Activated CD8-positive, alpha-beta memory T cell treated with anti-CD3 and anti-CD28 coated beads, Interleukin-2, amount 50 U/mL, for 1 hour (primary cell): Measurements from ENCODE around the gene EXOSC2.
"Not testable (repeated sequence)": the region's sequence is repeated elsewhere in the genome, so short reads cannot be mapped to it uniquely, and the experiment has no call there.

Experiments
- DNase-seq: peaks from one replicate; pipeline ENCODE4 v3.0.0-alpha.2; 2020; ENCODE audit errors: extremely low read depth

EXOSC2 gene

DNA sequence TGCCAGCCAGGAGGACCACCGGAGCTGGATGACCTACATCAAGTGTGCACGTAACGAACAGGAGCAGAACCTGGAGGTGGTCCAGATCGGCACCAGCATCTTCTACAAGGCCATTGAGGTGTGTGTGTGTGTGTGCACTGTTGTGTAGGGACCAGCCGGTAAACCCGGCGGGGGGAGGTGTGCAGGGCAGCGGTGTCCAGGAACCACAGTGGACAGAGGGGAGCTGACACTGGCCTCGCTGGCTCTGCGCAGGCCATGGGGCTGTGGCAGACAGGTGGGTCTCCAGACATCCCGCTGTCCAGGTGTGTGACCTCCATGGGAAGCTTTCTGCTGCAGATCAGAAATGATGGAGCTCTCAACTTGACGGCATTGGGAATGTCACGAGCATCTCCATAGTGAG lies 25.4 kb upstream of the EXOSC2 start:
- DNase-seq, result no peak

GRCh38 chr9:130668659-130669058 lies 24.9 kb upstream of the EXOSC2 start:
- DNase-seq, result no peak

DNA sequence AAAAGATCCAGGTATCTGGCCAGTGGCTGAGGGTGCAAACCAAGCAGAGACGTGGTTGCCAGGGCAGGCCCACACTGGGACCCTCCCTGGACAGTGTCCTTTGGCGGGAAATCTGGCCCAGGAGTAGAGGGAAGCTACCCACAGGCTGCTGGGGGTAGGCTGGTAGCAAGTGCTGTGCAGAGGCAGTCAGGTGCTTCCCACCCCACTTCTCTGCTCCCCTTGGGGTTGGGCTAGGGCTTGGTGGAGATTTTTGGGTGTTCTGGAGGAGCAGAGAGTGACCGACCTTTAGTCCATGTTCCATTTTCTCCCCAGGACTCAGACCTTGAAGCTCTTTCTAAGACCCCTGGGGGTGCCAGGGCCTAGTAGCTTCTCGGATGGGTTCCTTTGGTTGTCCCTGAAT lies 23.6 kb upstream of the EXOSC2 start:
- DNase-seq, result no peak

DNA sequence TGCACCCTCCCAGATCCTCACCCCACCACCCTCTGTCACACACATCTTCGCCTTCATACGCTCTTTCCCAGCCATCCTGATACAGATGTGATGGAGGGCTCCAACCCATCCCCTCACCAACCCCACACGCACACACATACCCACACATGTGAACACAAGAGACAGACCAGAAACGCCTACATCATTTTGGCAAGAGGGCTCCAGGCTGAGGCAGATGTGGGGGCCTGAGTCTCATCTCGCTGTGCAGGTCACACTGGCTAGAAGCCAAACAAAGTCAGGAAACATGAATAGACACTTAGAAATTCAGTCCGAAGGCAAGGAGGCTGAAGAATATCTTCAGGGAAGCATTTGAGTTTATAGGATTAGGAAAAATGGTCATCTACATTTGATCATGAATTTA lies 22.9 kb upstream of the EXOSC2 start:
- DNase-seq, result no peak

DNA sequence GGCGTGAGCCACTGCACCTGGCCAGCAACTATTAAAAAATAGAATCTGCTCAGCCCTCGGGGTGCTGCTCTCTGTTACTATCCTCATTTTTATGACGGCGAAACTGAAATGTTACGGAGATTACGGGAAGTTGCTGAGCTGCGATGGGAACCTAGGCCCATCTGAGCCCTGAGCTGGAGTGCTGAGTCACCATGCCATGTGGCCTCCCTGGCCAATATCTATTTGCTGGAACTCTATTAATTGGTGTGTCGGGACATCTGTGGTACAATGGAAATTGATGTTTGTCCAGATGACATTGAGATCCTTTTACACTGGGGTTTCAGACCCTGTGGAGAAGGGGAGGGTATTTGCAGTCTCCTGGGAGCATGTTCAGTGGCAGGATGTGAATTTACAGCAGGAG lies 21.1 kb upstream of the EXOSC2 start:
- no peak for DNase-seq

DNA sequence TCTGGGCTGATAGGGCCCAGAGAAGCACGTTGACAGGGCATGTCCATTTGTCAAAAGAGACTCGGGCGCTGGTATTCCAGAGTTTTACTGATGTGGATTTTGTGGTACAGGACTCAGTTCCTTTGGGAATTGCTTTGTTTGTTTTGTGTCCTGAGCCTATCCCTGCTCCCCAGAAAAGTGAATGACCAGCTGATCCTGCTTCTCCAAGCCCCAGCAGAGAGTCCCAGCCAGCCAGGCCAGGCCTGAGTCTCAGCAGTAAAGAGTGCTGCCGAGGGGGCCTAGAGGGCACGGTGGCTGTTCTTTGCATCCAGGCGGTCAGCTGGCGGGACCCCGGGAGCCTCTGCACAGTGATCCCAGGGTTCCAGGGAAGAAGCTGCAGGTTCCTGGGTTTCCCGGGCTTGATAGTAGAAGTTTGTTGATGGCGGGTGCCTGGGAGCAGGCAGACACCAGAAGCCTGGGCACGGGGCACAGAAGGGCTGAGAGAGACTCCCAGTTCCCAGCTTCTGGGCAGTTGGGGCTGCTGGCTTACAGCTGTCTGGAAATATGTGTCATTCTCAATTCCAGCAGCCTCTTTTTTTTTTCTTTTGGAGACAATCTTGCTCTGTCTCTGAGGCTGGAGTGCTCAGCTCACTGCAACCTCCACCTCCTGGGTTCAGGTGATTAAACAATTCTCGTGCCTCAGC lies 20.5 kb upstream of the EXOSC2 start:
- DNase-seq, result no peak

GRCh38 chr9:130675396-130675795 lies 18.2 kb upstream of the EXOSC2 start:
- DNase-seq, result no peak

DNA sequence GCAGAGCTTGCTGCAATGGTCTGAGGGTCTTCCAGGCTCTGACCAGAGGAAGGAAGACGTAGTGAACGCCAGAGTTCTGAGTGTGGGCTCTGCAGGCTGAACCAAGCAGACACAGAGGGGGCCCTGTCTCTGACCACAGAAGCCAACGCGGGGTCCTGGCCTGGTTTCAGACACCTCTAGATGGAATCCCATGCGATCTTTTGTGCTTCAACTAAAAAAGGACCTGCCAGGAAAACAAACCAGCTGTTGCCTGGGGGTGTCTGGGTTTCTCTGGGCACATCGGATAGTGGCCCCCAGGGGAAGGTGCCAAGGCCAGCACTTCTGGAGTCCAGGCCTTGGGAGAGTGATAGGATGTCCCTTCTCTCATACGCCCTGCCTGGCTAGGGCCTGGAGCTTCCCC lies 16.3 kb upstream of the EXOSC2 start:
- no peak for DNase-seq

DNA sequence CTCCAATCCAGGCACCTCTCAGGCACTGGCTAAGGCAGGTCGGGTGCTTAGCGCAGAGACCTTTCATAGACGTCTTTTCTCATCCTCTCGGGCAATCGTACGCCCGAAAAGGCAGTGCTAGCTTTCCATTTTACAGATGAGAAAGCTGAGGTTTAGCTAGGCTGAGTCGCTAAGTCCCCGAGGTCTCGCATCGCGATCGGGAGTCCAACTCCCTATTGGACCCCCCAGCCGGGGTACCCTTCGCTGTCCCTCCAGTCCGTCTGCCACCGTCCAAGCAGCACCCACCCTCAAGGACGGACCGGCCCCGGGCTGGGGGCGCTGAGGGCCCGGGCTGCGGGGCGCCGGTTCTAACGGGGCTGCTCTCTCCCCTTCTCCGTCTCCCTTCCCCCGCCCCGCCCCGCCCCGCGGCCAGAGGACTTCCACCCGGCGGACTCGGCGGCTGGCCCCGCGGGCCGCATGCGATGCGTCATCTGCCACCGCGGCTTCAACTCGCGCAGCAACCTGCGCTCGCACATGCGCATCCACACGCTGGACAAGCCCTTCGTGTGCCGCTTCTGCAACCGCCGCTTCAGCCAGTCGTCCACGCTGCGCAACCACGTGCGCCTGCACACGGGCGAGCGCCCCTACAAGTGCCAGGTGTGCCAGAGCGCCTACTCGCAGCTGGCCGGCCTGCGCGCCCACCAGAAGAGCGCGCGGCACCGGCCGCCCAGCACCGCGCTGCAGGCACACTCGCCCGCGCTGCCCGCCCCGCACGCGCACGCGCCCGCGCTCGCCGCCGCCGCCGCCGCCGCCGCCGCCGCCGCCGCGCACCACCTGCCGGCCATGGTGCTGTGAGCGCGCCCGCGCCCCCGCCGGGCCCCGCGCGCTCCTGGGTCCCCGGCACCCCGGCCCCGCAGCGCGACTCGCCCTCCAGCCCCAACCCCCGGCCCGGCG lies 12.5 kb upstream of the EXOSC2 start:
- DNase-seq, result no peak

DNA sequence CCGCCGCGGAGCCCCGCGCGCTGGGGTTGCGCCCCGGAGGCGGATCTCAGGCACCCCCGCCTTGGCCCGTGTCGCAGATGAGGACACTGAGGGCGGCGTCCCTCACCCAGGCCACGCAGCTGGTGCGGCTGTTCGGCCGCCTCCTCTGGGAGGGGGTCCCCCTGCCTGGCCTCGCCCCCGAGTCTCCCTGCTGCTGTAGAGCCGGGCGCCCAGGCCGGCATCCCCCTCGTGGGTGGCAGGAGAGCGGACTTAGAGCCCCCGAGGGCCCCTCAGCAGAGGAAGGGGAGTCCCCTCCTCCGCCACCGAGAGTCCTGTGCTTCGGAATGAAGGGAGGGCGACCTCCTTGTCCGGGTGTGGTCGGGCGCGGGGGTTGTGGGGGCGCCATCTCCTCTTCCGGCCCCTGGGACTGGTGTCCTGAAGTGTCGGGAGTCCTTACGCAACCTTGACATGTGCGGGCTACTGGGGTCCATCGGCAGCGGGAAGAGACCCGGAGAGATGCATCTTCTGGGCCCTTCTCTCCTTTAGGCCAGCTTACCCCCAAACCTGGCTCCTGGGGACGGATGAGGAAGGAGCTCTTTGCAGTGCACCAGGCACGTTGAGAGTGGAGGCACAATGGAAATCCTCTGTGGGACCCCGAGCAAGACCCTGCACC lies 11.7 kb upstream of the EXOSC2 start:
- no peak for DNase-seq

GRCh38 chr9:130682421-130683121 lies 11.0 kb upstream of the EXOSC2 start:
- no peak for DNase-seq

DNA sequence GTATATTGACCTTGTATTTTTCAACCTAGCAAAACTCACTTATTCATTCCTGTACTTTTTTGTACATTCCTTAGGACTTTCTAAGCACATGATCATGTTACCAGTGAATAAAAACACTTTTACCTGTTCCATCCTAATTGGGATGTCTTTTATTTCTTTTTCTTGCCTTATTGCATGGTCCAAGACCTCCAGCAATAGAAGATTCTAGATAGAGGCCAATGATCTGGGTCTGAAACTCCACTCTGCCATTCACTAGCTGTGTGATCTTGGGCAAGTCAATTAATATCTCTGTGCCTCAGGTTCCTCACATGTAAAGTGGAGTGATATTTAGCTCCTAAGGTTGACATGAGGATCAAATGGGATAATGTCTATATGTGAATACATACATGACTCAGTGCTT lies 8.5 kb upstream of the EXOSC2 start:
- no peak for DNase-seq

DNA sequence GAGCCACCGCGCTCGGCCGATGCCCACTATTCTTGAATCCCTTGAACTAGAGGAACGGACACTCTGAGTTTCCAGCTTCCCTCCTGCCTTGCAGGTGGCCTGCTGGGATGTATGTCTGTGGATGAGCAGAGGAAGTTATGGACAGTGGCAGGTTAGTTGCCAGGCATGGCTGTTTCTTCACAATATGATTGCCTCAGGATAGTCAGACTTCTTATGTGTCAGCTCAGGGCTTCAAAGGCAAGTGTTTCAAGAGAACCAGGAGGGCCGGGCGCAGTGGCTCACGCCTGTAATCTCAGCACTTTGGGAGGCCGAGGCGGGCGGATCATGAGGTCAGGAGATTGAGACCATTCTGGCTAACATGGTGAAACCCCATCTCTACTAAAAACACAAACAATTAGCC lies 7.6 kb upstream of the EXOSC2 start:
- DNase-seq, result not testable (repeated sequence)

GRCh38 chr9:130687615-130688014 lies 6.0 kb upstream of the EXOSC2 start:
- no peak for DNase-seq

DNA sequence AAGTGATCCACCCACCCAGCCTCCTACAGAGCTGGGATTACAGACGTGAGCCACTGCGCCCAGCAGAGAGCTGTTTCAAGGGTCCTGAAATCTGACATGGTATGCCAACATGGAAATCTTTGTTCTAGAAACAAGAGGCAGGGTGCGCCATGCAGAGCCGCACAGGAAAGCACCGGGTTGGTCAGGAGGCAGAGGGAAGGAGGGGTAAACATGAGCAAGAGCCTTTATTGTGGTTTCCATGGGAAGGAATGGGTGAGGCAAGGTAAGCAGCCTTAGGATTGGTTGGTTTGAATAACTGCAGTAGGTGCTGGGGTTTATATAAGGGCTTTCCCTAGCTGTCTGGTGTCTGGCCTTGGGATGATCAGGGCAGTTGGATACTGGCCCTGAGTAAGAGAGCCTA lies 5.5 kb upstream of the EXOSC2 start:
- no peak for DNase-seq

- DNase-seq, result no peak
Measured at GRCh38 chr9:130689572-130689936, 4.0 kb upstream of the EXOSC2 start.

DNA sequence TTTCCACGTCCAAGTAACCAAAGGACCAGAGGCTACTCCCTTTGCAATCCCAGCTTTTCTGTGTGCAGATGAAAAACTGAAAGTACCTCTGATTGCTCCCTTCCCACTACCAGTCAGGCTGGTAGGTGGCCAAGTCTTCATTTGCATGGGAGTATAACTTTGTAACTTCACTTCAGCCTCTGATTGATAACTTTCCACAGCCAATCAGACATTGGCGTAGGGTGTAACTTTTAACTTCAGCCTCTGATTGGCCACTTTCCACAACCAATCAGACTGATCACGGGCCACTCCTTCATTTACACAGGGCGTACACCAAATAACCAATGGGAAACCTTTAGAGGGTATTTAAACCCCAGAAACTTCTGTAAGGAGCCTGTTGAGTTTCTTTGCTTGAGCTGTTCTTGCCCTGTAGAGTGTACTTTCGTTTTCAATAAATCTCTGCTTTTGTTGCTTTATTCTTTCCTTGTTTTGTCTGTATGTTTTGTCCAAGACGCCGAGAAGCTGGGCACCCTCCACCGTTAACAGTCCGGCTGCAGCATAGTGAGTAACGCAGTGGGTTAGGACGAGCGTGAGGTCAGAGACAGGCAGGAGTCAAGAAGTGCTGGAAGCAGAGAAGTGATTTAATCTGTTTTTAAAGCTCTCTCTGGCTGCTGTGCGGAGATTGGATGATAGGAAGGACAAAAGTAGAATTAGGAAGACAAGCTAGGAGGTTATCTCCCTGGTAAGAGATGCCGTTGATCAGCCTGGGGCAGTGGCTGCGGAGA lies 3.5 kb upstream of the EXOSC2 start:
- no peak for DNase-seq

DNA sequence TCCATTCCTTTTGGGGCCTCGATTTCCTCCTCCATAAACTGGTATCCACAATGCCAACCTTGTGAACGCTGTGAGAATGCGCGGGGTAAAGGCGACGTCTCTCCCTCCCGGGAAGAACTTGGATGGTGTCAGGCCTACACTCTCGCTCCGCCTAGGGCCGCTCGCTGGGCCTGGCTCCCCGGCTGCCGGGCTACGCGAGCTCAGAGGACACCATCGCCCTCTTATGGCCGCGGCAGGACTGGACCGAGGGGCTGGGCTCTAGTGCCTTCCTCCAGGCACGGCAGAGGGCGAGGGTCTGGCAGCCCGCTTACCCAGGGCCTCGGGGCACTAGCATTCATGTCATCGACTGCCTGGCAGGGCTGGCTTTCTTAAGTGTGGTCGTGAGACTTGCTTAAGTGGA lies 1.3 kb upstream of the EXOSC2 start:
- DNase-seq, result no peak

- no peak for DNase-seq
Measured at GRCh38 chr9:130693101-130693425, 517 bp upstream of the EXOSC2 start.

GRCh38 chr9:130694205-130694604 lies 625 bp downstream of the EXOSC2 start:
- no peak for DNase-seq

GRCh38 chr9:130696139-130696650 lies 2.6 kb downstream of the EXOSC2 start:
- no peak for DNase-seq
